Activated gamma-delta T cell (primary cell): ENCODE measurements around the gene RSPH1.
A peak's percentile ranks its signal among the peaks of the same experiment; 100 is the strongest.

Experiments
- DNase-seq: peaks from one replicate; lab custom pipeline; 2025; lab: John Stamatoyannopoulos, UW

Gene RSPH1

DNA sequence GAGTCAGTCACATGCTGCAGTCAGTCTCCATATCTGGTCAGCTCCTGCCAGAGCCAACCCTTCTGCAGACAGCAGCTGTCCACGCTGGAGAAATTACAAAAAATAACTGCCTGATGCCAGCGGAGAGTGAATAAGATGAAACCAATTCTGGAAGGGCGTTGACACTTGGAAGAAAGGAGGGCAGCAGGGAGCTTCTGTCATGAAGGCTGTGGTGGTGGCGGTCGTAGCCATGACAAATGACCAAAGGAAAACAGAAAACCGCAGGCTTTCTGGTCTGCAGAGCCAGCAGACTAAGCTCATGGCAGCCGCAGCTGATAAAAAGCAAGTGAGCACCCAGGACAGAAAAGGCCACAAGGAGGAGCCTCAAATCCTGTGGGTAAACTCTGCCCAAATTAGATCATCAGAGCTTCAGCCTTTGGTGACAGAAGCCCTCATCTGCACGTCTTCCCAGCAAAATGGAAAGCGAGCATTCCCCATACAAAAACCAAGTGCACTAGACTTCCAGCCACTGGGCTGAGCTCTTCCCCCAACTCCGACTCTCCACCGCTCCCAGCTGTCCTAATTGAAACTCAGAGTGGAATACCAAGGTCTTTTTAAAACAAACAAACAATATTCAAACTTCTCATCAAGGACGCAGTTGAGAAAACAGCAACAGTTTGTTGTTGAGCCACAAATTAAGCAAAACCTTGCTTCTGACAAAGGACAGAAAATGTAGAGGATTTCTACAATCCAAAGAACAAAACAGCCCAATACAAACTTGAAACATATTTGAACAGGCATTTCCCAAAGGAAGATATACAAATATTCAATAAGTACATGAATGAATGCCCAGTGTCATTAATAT is 28.7 kb downstream of the RSPH1 start:
- DNase-seq, result no peak

GRCh38 chr21:42466700-42467099 is 29.3 kb downstream of the RSPH1 start:
- no peak for DNase-seq

DNA sequence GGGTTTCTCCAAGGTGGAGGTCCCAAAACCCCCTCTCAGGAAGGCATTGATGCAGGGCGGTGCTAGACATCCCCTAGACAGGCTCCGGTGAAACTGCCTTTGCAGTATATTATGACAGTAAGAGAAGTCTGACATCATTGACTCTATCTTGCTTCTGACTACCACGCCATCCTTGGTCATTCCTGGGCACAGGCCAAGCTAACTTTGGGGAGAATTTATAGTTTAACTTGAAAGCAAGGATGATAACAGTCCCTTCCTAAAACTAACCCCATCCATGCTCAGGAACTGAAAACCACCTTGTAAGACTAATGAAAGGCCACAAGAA is 30.3 kb downstream of the RSPH1 start:
- no peak for DNase-seq

GRCh38 chr21:42465008-42465802 is 30.8 kb downstream of the RSPH1 start:
- no peak for DNase-seq

DNA sequence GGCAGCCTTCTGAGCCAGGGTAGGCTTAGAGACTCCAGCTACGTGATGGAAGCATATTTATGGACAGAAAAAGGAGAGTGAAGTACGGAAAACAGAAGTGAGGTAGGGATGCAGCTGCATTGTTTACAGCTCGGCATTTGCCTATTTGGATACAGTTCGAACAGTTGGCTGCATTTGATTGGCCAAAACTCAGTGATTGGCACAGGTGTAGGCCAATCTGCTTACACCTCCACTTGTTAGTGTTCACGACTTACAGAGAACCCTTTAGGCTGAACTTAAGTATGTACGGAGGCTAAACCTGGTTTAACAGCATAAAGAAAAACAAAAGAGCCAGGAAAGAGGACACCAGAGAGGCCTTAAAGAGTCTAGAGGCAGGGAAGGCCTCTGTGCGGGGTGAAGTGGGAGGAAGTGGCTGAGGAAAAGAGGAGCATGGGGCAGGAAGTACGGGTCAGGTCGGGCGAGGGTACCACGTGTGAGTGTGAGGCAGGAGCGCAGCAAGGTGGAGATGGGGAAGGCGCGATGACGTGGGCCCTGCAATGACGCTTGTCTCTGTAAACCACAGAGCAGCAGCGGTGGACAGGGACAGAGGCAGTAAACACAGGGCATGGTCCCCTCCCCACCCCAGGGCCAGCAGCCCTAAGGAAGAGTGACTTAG is 32.0 kb downstream of the RSPH1 start:
- DNase-seq, result peak; percentile 42

- DNase-seq, result no peak
Measured at GRCh38 chr21:42461881-42462877, 33.8 kb downstream of the RSPH1 start.

DNA sequence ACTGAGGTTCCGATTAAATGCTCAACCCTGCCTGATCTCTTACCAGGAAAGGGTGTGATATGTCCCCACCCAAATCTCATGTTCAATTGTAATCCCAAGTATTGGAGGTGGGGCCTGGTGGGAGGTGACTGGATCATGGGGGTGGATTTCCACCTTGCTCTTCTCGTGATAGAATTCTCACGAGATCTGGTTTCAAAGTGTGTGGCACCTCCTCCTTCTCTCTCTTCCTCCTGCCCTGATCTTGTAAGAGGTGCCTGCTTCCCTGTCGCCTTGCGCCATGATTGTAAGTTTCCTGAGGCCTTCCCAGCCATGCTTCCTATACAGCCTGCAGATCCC is 34.9 kb downstream of the RSPH1 start:
- no peak for DNase-seq

DNA sequence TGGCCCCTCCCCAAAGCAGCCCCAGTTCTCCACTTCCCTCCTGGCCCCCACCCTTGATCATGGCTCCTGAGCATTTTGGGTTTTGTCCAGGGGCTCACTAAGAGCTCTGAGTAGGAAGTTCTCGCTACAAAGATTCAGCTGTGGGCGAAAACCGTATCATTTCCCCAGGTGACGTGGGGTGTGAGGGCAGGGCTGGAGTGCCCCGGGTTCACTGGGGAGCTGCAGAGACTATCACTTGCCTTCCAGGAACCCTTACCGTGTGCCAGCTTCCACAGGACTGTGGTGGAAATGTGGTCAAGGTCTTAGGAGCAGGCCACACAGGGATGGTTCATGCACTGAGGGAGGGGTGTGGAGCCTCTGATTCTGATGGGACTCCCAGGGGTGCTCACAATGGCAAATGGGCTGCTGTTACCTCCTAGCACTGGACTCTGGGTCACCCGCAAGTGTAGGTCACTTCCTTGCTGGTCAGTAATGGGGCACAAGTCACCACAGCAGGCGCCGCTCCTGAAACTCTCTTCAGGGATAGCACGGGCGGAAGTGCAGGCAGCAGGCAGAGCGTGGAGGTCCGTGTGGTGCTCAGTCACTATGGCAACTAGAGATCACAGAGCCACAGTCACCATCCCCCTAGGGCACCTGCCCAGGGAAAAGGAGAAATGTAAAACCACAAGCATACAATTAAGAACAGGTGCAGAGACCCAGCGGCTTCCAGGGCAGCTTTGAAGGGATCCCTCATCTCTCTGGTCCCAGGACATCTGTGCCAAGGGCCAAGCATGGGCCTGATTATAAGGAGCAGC is 35.4 kb downstream of the RSPH1 start:
- no peak for DNase-seq

- no peak for DNase-seq
Measured at GRCh38 chr21:42459546-42460215, 36.3 kb downstream of the RSPH1 start.

DNA sequence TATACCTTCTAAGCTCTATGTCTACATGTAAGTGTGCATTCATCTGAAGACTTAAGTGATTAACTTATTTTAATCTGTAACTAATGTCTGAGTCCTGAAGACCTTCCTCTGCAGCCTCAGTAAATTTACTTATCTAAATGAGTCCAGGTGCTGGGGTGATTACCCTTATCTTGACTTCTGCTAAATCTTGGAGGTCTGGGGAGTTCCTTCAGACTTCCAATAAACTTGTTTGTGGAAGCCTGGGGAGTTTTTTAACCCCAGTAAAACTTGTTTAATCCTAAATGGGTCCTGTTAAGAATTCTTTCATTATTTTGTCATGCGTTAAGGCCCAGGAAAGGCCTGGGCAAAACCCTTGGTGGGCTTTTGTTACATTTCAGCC is 37.0 kb downstream of the RSPH1 start:
- no peak for DNase-seq

GRCh38 chr21:42456457-42456856 is 39.6 kb downstream of the RSPH1 start:
- DNase-seq, result no peak

DNA sequence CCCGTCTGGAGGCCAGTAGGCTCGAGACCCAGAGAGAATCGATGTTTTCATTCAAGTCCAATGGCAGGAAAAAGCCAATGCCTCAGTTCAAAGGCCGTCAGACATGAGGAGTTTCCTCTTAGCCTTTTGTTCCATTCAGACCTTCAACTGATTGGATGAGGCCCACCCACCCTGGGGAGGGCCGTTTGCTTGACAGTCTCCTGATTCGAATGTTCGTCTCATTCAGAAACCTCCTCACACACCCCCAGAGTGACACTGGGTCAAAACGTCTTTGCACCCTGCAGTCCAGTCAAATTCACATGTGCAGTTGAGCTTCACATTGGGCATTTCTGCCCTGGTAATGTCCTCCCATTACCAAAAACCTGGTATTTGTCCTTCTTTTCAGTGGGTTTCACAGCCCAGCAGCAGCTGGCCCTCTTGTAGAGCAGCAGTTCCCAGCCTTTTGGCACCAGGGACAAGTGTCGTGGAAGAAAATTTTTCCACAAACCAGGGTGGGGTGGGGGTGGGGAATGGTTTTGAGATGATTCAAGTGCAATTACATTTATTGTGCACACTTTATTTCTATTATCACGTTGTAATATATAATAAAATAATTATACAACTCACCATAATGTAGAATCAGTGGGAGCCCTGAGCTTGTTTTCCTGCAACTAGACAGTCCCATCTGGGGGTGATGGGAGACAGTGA is 40.1 kb downstream of the RSPH1 start:
- no peak for DNase-seq

GRCh38 chr21:42455196-42455595 is 40.8 kb downstream of the RSPH1 start:
- no peak for DNase-seq

- no peak for DNase-seq
Measured at GRCh38 chr21:42454786-42455185, 41.2 kb downstream of the RSPH1 start.

DNA sequence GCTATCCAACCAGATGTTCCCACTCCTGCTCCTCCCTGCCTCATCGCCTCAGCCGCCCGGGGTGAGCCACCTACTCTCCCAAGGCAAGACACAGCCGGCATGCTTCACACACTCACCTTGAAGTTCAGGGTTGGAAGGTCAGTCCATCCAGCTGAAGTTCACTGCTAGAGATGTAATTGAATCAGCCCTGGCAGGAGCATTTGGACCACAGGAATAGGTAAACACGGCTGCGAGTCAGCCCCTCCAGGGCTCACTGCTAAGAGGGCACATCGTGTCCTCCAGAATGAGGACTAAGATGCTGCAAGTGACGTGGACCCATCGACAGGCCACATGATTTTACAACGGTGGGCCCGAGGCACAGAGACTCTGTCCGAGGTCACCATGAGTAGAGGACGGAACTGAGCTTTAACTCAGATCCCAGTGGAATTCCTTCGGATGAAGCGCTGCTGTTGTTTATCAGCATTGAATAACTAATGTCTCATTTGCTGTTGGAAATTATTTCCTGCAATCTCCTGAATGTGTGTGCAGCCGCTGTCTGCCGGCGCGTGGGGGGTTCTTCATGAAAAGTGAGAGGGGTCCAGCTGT is 41.9 kb downstream of the RSPH1 start:
- no peak for DNase-seq

GRCh38 chr21:42453224-42453985 is 42.6 kb downstream of the RSPH1 start:
- DNase-seq, result no peak

DNA sequence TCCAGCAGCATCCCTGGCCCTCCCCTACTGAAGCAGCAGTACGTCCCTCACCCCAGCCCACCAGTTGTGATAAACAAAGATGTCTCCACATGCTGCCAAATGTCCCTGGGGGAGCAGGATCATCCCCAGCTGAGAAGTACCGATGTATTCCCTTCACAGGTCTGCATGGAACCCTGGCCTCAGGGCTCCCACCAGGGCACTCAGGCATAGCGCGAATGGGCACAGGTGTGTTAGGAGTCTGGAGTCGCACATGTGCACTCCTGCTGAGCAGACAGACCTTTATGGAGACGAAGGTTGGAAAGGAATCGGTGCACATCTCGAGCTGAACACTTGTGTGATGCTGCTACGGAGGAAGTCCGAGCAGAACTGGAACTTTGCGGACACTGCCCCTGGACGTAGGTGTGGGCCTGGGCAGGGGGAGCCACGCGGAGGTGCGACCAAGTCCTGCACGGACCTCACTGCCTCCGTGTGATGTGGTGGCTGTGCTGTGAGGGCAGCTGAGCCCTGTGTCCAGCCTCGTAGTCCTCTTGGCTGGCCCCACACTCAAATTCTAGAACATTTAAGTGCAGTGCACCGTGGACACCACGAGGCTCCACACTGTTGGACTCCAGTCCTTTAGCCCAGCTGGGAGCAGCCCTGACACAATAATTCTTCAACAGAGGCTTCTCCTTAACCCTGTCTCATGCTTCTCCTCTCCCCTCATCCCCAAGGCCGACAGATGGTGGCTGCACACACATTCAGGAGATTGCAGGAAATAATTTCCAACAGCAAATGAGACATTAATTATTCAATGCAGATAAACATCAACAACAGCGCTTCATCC is 43.4 kb downstream of the RSPH1 start:
- no peak for DNase-seq

GRCh38 chr21:42451941-42452340 is 44.1 kb downstream of the RSPH1 start:
- no peak for DNase-seq
